ENCODE results near the gene KCNC3. TPM values are rescaled to one million over a fixed set of nuclear protein-coding genes. Genes with fewer than 3 reads are reported as not detected.

KCNC3 gene
- total and polyA plus RNA-seq, 2 of the 13 experiments (the other 11 are each of a cell fraction or from before 2014, with no cell fraction given): 0.29 to 1.7 TPM

GRCh38 chr19:50376166-50377050 is 47.2 kb upstream of the KCNC3 start, which contains the start of gene NR1H2 (continued):
- no peak for TF ChIP-seq RCOR2 (CRISPR knock-in tag; IDR thresholded peaks at IDR 0.05)
- 0 out of 2 replicates have a peak, but pooled peaks have one; percentile 37 for TF ChIP-seq ZBTB2 (CRISPR knock-in tag; IDR thresholded peaks at IDR 0.05; ENCODE audit: low read depth)
- TF ChIP-seq DBP (CRISPR knock-in tag; IDR thresholded peaks at IDR 0.05; ENCODE audit: not compliant biosample characterization): no peak
- TF ChIP-seq NBN (conservative IDR thresholded peaks at IDR 0.05): no peak
- no peak for TF ChIP-seq ZNF407 (CRISPR knock-in tag; IDR thresholded peaks at IDR 0.05; ENCODE audit: not compliant biosample characterization)
- TF ChIP-seq ATAD3A (CRISPR knock-in tag; IDR thresholded peaks at IDR 0.05): no peak
- TF ChIP-seq ZNF709 (CRISPR knock-in tag; IDR thresholded peaks at IDR 0.05): peak; percentile 46; the same call in 1 of the 2 replicates
- peak; percentile 95 for TF ChIP-seq YEATS2 (CRISPR knock-in tag; IDR thresholded peaks at IDR 0.05; ENCODE audit: borderline replicate concordance)
- TF ChIP-seq NAIF1 (CRISPR knock-in tag; IDR thresholded peaks at IDR 0.05; ENCODE audit: borderline replicate concordance): peak; percentile 45; the same call in 1 of the 2 replicates
- no peak for TF ChIP-seq ZNF382 (CRISPR knock-in tag; IDR thresholded peaks at IDR 0.05; ENCODE audit: borderline replicate concordance)
- TF ChIP-seq ZNF281 (CRISPR knock-in tag; IDR thresholded peaks at IDR 0.05; ENCODE audit: borderline replicate concordance): peak; percentile 15; the same call in 1 of the 2 replicates
- no peak for TF ChIP-seq ZSCAN5A (CRISPR knock-in tag; IDR thresholded peaks at IDR 0.05; ENCODE audit: borderline replicate concordance)

Data from HepG2 (cell line).